ENCODE results near the gene MAGI1.

Gene MAGI1

GRCh38 chr3:65676580-65676979, 362.1 kb downstream of the MAGI1 start:
- H3K27ac ChIP-seq (replicated peaks) = no peak overlapping the region
- TF ChIP-seq SPI1 (IDR thresholded peaks at IDR 0.05; ENCODE audit: borderline replicate concordance, low read depth) (no peak), REST (IDR thresholded peaks at IDR 0.05; ENCODE audit: insufficient replicate concordance, low read depth) (no peak), POLR2AphosphoS5 (IDR thresholded peaks at IDR 0.05; ENCODE audit: low read depth) (no peak), GABPA (IDR thresholded peaks at IDR 0.05; ENCODE audit: low read depth) (no peak)
- TF ChIP-seq, protein P1, sequence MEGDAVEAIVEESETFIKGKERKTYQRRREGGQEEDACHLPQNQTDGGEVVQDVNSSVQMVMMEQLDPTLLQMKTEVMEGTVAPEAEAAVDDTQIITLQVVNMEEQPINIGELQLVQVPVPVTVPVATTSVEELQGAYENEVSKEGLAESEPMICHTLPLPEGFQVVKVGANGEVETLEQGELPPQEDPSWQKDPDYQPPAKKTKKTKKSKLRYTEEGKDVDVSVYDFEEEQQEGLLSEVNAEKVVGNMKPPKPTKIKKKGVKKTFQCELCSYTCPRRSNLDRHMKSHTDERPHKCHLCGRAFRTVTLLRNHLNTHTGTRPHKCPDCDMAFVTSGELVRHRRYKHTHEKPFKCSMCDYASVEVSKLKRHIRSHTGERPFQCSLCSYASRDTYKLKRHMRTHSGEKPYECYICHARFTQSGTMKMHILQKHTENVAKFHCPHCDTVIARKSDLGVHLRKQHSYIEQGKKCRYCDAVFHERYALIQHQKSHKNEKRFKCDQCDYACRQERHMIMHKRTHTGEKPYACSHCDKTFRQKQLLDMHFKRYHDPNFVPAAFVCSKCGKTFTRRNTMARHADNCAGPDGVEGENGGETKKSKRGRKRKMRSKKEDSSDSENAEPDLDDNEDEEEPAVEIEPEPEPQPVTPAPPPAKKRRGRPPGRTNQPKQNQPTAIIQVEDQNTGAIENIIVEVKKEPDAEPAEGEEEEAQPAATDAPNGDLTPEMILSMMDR (IDR thresholded peaks at IDR 0.05; ENCODE audit: insufficient read depth, low read length) = no peak
- no peak for DNase-seq (ENCODE audit: low read depth in 1 of 2, low spot score in 1 of 2)
- H3K27me3 ChIP-seq (ENCODE audit: insufficient read depth, poor library complexity, severe bottlenecking) = no peaks in the 10 kb centered on the region
- H3K4me3 ChIP-seq (replicated peaks; ENCODE audit: insufficient read depth, low read length) = no peak overlapping the region

GRCh38 chr3:65675011-65675410, 363.7 kb downstream of the MAGI1 start:
- Histone ChIP-seq H3K27ac (replicated peaks) (no peak overlapping the region), H3K4me3 (replicated peaks; ENCODE audit: insufficient read depth, low read length) (no peak overlapping the region), H3K27me3 (ENCODE audit: insufficient read depth, poor library complexity, severe bottlenecking) (no peaks in the 10 kb centered on the region)
- DNase-seq (ENCODE audit: low read depth in 1 of 2, low spot score in 1 of 2) = no peak
- TF ChIP-seq REST (IDR thresholded peaks at IDR 0.05; ENCODE audit: insufficient replicate concordance, low read depth) = no peak
- TF ChIP-seq, protein P1 (IDR thresholded peaks at IDR 0.05; ENCODE audit: insufficient read depth, low read length) = no peak
- TF ChIP-seq POLR2AphosphoS5 (IDR thresholded peaks at IDR 0.05; ENCODE audit: low read depth) = no peak
- no peak for TF ChIP-seq SPI1 (IDR thresholded peaks at IDR 0.05; ENCODE audit: borderline replicate concordance, low read depth)
- TF ChIP-seq GABPA (IDR thresholded peaks at IDR 0.05; ENCODE audit: low read depth) = no peak

GRCh38 chr3:65674226-65674625, 364.5 kb downstream of the MAGI1 start:
- DNase-seq (ENCODE audit: low read depth in 1 of 2, low spot score in 1 of 2) = no peak
- Histone ChIP-seq H3K27ac (replicated peaks) (no peak overlapping the region), H3K27me3 (ENCODE audit: insufficient read depth, poor library complexity, severe bottlenecking) (no peaks in the 10 kb centered on the region), H3K4me3 (replicated peaks; ENCODE audit: insufficient read depth, low read length) (no peak overlapping the region)
- TF ChIP-seq GABPA (IDR thresholded peaks at IDR 0.05; ENCODE audit: low read depth) (no peak), SPI1 (IDR thresholded peaks at IDR 0.05; ENCODE audit: borderline replicate concordance, low read depth) (no peak), POLR2AphosphoS5 (IDR thresholded peaks at IDR 0.05; ENCODE audit: low read depth) (no peak), REST (IDR thresholded peaks at IDR 0.05; ENCODE audit: insufficient replicate concordance, low read depth) (no peak)
- TF ChIP-seq, protein P1 (IDR thresholded peaks at IDR 0.05; ENCODE audit: insufficient read depth, low read length) = no peak

All from HL-60 (cell line).